Measurements from ENCODE around the gene SPRR3.

DNA sequence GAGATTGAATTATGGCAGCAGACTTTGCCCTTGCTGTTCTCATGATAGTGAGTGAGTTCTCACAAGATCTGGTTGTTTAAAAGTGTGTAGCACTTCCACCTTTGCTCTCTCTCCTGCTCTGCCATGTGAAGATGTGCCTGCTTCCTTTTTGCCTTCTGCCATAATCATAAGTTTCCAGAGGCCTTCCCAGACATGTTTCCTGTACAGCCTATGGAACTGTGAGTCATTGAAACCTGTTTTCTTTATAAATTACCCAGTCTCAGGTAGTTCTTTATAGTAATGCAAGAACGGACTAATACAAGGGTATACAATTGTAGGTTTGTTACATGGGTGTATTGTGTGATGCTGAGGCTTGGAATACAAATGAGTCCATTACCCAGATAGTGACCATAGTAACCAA, 33.7 kb downstream of the SPRR3 start:
- no peak for TF ChIP-seq CTCF (IDR thresholded peaks at IDR 0.05)
- no peak for TF ChIP-seq EP300 (IDR thresholded peaks at IDR 0.05)

All from tibial nerve (tissue), 4 donors.